Activated CD4-positive, alpha-beta T cell treated with anti-CD3 and anti-CD28 coated beads, Interleukin-2, amount 50 U/mL, for 24 hours (primary cell): ENCODE data around the gene CYP4F22.
A peak's percentile ranks its signal among the peaks of the same experiment; 100 is the strongest.
"Not testable (repeated sequence)": the region's sequence is repeated elsewhere in the genome, so short reads cannot be mapped to it uniquely, and the experiment has no call there.

ENCODE experiments used
- DNase-seq, 2 donors: peaks; one replicate each; pipeline ENCODE4 v3.0.0-alpha.2; 2020; ENCODE audit warnings: low read depth in 1 of 2, low spot score in 1 of 2

The CYP4F22 gene

DNA sequence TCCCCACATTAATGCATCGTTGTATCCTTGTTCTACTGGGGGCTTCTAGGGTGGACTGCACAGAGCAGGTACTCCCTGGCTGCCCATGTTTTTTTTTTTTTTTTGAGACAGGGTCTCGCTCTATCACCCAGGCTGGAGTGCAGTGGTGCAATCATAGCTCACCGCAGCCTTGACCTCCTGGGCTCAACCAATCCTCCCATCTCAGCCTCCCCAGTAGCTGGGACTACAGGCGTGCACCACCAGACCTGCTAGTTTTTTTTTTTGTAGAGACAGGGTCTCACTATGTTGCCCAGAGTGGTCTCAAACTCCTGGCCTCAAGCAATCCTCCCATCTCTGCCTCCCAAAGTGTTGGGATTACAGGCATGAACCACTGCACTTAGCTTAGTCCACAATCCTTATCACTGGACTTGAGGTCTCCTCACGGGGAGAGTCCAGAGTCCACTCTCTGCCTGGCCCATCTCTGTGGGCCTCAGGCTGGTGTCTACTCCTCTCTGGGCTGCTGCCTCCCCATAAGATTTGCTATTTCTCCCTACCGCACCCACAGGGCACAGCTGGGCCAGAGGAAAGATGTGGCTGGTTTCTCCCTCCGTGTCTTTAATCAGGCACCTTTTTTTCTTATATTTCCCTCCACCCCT is 56.3 kb downstream of the CYP4F22 start:
- DNase-seq, result no peak

DNA sequence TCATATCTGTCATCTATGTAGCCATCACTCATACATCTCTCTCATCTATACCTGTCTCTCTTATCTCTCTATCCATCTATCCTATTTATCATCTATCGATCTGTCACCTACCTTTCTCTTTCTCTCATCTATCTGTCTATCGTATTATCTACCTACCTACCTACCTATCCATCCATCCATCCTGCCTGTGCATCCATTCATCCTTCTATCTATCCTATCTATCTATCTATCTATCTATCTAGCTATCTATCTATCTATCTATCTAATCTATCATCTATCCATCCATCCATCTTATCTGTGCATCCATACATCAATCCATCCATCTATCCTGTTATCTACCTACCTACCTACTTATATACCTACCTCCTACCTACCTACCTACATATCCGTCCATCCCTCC is 62.1 kb downstream of the CYP4F22 start:
- no peak for DNase-seq

DNA sequence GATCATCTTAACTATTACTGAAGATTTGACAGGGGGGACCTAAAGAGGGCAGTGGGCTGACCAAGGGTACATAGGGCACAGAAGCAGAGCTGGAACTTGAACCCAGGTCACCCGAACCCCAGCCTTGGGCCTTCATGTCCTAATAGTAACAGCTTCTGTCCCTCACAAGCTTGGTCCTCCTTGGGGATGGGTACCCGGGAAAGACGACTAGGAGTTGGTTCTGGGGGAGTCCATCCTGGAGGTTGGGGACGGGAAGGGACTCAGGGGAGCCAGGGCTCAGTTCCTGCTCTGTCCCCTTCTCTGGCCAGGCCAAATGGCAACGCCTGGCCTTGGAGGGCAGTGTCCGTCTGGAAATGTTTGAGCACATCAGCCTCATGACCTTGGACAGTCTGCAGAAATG is 67.1 kb downstream of the CYP4F22 start:
- no peak for DNase-seq

DNA sequence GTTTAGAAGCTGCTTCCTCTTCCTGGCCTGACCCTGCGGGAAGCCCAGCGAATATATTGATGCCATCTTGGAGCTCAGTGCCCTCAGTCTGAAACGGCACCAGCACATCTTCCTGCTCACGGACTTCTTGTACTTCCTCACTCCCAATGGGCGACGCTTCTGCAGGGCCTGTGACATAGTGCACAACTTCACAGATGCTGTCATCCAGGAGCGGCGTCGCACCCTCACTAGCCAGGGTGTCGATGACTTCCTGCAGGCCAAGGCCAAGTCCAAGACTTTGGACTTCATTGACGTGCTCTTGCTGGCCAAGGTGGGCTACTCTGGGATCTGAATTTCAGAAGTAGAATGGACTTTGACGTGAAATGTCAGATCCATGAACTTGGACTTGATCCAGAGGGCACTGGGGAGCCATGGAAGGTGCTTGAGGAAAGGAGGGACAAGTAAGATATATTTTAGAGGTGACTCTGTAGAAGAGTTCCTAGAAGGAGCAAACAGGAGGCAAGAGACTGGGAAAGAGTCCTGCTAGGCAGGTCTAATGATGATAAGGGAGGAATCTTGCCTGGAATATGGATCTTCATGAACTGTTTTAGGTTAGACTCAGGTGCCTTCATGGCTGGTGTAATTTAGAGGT is 68.3 kb downstream of the CYP4F22 start:
- no peak for DNase-seq

DNA sequence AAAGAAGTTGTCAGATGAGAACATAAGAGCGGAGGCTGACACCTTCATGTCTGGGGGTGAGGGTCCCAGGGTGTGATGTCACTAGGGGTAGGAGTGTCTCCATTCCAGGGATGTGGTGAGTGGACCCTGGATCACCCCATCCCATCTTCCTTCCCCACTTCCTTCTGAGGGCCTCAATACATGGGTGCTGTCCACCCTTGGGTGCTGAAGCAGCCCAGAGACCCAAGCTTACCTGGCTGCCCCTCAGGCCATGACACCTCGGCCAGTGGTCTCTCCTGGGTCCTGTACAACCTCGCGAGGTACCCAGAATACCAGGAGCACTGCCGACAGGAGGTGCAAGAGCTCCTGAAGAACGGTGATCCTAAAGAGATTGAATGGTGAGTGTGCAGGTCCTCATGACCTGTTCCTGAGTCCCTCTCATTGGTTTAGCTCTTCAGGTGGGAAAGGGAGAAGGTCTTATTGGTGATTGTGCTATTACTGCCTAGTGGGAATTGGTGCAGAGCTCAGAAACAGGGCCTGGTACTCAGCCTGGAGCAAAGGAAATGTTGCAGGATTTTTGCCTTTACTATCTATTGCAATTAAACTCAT is 69.0 kb downstream of the CYP4F22 start:
- no peak for DNase-seq

DNA sequence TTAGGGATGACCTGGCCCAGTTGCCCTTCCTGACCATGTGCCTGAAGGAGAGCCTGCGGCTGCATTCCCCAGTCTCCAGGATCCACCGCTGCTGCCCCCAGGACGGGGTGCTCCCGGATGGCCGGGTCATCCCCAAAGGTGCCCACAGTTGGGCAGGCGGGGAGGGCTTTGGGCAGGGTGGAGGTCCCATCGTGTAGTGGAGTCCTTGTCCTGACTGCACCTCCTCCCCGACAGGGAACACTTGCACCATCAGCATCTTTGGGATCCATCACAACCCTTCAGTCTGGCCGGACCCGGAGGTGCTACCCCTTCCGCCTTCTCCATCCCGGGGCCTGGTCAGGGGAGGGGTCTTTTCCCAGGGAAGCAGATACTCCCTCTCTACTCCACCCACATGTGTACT is 75.0 kb downstream of the CYP4F22 start:
- DNase-seq, result no peak

DNA sequence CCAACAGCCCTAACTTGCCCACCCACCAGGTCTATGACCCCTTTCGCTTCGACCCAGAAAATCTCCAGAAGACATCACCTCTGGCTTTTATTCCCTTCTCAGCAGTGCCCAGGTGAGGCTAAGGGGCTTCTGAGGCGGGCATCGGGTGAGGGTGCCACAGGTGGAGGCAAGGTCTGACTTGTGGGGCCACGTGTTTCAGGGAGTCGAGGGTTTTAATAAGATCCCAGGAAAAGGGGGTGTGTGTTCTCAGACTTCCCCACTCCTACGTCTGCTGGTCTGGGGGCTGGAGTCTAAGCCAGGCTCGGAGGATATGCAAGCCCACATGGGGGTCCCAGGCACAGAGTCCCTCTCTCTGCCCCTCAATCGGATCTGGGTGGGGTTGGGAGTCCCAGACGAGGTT is 75.8 kb downstream of the CYP4F22 start:
- DNase-seq, result no peak

DNA sequence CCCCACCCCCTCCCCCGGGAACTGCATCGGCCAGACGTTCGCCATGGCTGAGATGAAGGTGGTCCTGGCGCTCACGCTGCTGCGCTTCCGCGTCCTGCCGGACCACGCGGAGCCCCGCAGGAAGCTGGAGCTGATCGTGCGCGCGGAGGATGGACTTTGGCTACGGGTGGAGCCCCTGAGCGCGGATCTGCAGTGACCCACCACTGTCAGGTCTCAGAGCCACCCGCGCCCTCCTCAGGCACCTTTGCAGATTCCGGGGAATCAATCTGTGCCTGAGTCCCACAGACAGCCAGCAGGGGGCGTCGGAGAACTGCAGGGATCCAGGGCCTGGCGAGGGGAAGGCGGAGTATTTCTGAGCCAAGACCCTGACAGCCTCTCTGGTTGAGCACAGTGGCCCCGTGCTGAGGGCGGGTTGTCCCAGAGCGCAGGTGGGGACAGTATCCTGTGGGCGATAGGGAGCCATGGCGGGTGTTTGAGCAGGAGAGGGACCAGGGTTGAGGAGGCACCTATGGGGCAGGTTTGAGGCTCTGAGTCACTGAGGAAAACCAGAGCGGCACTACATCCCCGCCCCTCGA is 76.3 kb downstream of the CYP4F22 start:
- peak; percentile 76 to 81 for DNase-seq

DNA sequence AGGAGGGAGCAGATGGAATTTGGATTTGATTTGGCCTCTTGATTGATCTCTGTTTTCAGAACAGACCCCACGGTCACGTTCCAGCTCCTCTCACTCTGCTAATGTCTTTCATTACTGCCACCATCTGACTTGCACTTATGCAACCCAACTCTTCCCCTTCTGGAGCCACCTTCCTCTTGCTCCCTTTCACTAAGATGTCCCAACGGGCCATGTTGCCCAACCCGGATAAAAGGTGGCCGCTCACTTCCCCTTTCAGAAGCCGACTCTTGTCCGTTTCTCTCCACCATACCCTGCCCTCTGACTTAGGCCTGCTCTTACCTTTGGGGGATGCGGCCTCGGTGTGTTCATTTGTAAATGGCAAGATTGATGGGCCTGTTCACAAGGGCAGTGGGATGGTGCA is 79.3 kb downstream of the CYP4F22 start:
- no peak for DNase-seq

DNA sequence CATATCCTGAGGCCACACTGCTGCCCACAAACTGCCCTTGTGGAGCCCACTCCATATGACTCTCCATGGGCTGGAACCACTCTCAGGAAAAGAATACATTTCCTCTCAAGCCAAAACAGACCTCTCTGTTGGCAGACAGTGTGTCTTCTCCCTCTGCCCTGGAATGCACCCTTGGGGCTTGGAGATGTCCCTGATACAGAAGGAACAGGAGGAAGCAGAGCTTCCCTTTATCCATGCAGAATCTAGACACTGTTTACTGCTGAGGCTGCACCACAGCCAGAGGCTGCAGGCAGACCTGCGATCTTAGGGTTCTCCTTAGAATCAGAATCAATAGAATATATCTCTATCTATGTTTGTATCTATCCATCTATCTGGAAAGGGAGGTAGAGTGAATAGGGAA is 79.9 kb downstream of the CYP4F22 start:
- no peak for DNase-seq

DNA sequence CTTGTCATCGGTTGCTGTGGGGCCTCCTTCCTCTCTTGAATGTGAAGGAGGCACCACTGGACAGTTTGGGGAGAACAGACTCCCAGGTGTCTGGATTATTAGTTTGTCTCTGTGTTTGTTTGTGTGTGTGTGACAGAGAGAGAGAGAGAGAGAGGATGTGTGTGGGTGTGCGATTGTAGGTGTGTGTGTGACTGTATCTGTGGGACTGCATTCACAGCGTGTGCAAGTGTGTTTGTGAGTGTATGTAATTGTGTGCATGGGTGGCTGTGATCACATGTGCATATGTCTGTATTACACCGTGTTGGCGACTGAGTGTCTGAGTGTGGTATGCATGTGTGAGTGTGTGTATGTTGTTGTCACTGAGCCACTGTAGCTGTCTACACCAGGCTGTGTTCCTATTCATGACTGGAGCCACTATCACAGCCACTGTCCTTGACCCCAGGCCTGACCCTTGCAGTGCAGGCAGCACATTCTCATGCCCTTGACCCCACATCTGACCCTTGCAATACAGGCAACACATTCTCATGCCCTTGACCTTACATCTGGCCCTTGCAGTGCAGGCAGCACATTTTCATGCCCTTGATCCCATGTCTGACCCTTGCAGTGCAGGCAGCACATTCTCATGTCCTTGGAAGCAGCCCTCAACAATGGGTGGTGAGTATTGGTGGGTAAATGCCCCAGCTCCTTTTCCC is 81.6 kb downstream of the CYP4F22 start:
- no peak for DNase-seq

DNA sequence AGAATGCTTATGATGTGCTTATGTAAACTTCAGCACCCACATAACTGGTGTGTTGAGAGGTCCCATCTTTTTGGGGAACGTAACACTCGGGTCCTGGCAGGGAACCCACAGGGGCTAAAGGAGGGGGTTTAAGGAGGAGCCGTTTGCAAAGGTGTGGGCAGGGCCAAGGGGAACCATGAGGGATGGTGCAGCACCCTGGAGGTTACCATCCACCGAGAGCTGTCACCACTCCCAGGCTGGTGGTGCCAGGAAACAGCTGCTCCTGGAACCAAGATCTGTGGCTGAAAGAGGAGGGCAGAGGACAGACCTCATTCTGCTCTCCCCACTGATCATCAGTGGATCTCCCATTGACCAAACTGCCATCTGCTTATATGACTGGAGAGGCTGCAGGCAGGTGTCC is 83.5 kb downstream of the CYP4F22 start:
- no peak for DNase-seq

DNA sequence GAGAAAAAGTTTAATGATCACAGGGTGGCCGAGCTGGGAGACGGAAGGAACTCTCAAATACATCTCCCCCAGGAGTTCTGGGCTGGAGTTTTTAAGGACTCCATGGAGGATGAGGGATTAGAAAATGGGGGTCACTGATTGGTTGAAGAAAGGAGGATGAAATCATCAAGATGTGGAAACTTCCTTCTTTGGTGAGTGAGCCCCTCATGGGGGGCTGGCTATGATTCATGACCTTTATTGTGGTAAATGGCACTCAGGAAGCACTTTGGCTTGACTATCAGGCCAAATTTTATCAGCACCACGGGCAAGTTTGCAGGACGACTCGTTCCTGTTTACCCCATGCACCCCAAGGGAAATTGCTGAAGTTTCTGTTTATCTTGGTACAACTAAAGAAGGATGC is 84.2 kb downstream of the CYP4F22 start:
- DNase-seq, result not testable (repeated sequence)

DNA sequence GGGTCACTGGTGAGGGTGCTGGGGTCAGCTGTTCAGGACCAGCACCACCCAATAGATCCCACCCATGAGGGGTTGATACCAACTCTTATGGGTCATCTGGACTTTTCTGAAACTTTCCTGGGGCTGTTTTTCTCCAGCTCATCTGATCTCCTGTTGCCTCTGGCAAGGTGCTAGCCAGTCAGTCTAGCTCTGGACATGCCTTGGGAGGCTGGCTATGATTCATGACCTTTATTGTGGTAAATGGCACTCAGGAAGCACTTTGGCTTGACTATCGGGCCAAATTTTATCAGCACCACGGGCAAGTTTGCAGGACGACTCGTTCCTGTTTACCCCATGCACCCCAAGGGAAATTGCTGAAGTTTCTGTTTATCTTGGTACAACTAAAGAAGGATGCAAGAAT is 85.4 kb downstream of the CYP4F22 start:
- not testable (repeated sequence) for DNase-seq

DNA sequence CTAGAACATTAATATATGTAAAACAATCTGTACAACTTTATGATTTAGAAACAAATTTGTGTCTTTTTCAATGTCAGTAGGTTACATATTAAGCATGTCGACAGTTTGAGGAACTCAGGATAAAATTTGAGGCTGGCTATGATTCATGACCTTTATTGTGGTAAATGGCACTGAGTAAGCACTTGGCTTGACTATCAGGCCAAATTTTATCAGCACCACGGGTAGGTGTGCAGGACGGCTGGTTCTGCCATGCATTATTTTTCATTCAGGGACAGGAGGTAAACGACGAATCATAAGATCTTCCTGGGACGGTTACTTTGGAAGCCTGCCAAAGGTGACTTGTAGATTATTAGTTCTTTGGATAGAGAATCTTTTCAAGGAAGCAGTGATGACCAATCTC is 86.7 kb downstream of the CYP4F22 start:
- no peak for DNase-seq
